ENCODE data around the gene DLAT.

DNA sequence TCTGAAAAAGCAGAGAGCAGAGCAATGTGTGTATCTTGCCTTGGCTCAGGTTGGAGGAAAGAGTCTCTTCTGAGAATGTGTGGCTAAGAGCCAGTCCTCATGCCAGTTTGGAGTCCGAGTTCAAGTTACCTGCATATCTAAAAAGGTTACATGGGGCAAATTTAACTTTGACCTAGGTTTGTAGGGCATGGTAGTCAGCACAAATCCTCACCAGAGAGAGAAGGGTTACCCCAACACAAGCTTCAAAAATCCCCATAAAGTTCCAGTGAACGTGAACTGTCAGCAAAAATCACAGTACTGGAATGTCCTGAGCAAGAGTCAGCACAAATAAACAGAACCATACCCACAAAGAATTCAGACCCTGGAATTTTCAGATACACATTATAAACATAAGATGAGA, 75.3 kb downstream of the DLAT start:
- TF ChIP-seq, protein P1, sequence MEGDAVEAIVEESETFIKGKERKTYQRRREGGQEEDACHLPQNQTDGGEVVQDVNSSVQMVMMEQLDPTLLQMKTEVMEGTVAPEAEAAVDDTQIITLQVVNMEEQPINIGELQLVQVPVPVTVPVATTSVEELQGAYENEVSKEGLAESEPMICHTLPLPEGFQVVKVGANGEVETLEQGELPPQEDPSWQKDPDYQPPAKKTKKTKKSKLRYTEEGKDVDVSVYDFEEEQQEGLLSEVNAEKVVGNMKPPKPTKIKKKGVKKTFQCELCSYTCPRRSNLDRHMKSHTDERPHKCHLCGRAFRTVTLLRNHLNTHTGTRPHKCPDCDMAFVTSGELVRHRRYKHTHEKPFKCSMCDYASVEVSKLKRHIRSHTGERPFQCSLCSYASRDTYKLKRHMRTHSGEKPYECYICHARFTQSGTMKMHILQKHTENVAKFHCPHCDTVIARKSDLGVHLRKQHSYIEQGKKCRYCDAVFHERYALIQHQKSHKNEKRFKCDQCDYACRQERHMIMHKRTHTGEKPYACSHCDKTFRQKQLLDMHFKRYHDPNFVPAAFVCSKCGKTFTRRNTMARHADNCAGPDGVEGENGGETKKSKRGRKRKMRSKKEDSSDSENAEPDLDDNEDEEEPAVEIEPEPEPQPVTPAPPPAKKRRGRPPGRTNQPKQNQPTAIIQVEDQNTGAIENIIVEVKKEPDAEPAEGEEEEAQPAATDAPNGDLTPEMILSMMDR (IDR thresholded peaks at IDR 0.05), result no peak
- no peak for TF ChIP-seq POLR2A (IDR thresholded peaks at IDR 0.05)

Measured in heart left ventricle (tissue), 13 donors.